SK-N-SH (cell line): ENCODE measurements around the gene FAM219A. TPM values are rescaled to one million over a fixed set of nuclear protein-coding genes. Genes with fewer than 3 reads are reported as not detected.

Experiments
- CTCF ChIA-PET: fragments of 300-600, 350-600 bp; formaldehyde crosslinking; extraction: SDS; loops from one replicate; lab custom pipeline; 2021; lab: Yijun Ruan, JAX
- POLR2A ChIA-PET: fragments of 350-600 bp; sonication (Branson Sonifier 250); formaldehyde crosslinking; extraction: SDS; loops from one replicate; lab custom pipeline; 2020; ENCODE audit warnings: antibody characterized with exemption, inconsistent platforms; lab: Yijun Ruan, JAX
- DNase-seq: peaks from one replicate; pipeline ENCODE4 v3.0.0; 2012
- H2AFZ ChIP-seq: fragments of 200-600 bp; sonication (generic); 2 replicates; pipeline ENCODE4 v1.8.1; 2016; ENCODE audit warnings: antibody characterized with exemption, mild to moderate bottlenecking, low read depth
- H3F3A ChIP-seq: fragments of 200-600 bp; sonication (generic); replicated peaks from 2 replicates; pipeline ENCODE3; 2016; ENCODE audit warnings: antibody characterized with exemption, mild to moderate bottlenecking; ENCODE audit not compliant: insufficient read depth
- H3K27ac ChIP-seq, 2 experiments: fragments of 200-500 bp in 1 of 2; fragments of 200-600 bp in 1 of 2; sonication (Bioruptor generic) in 1 of 2; sonication (generic), shearing (Covaris generic) in 1 of 2; 2 replicates each; pipeline versions ENCODE4 v1.5.1 to v1.6.1; 2014 to 2016; ENCODE audit warnings: low read depth in 2 of 2, inconsistent platforms in 1 of 2, low read length in 1 of 2, mild to moderate bottlenecking in 1 of 2, mixed read lengths in 1 of 2
- H3K27me3 ChIP-seq: fragments of 200-600 bp; sonication (generic), shearing (Covaris generic); 2 replicates; pipeline ENCODE4 v1.6.1; 2016; ENCODE audit warnings: mixed run types; ENCODE audit not compliant: insufficient read depth
- H3K36me3 ChIP-seq, 2 experiments: fragments of 200-500 bp in 1 of 2; fragments of 200-600 bp in 1 of 2; sonication (Bioruptor generic) in 1 of 2; sonication (generic) in 1 of 2; replicated peaks in 1 of 2; 2 replicates each; pipeline versions ENCODE3 to v1.5.1; 2014 to 2016; ENCODE audit warnings: low read length in 1 of 2, mild to moderate bottlenecking in 1 of 2; ENCODE audit not compliant: insufficient read depth in 2 of 2, control insufficient read depth in 1 of 2
- H3K4me1 ChIP-seq, 2 experiments: fragments of 200-500 bp in 1 of 2; fragments of 200-600 bp in 1 of 2; sonication (Bioruptor generic) in 1 of 2; sonication (generic), shearing (Covaris generic) in 1 of 2; 2 replicates each; pipeline versions ENCODE4 v1.5.1 to v1.6.1; 2014 to 2016; ENCODE audit warnings: low read depth in 1 of 2, low read length in 1 of 2, mixed run types in 1 of 2; ENCODE audit not compliant: insufficient read depth in 2 of 2, control insufficient read depth in 1 of 2
- H3K4me2 ChIP-seq: fragments of 200-600 bp; sonication (generic), shearing (Covaris generic); 2 replicates; pipeline ENCODE4 v1.6.1; 2017; ENCODE audit warnings: mixed run types
- H3K4me3 ChIP-seq, 2 experiments: fragments of 200-500 bp in 1 of 2; fragments of 200-600 bp in 1 of 2; sonication (Bioruptor generic) in 1 of 2; sonication (generic), shearing (Covaris generic) in 1 of 2; 2 replicates each; pipeline versions ENCODE4 v1.5.1 to v1.8.1; 2014 to 2016; ENCODE audit warnings: low read depth in 2 of 2, inconsistent platforms in 1 of 2, low read length in 1 of 2, mild to moderate bottlenecking in 1 of 2, mixed read lengths in 1 of 2, moderate library complexity in 1 of 2
- H3K79me2 ChIP-seq: fragments of 200-600 bp; sonication (generic); 2 replicates; pipeline ENCODE4 v1.8.1; 2017; ENCODE audit warnings: mild to moderate bottlenecking; ENCODE audit not compliant: insufficient read depth
- H3K9ac ChIP-seq: fragments of 200-600 bp; sonication (generic); 2 replicates; pipeline ENCODE4 v1.6.1; 2017; ENCODE audit warnings: mixed run types
- H3K9me2 ChIP-seq: fragments of 200-600 bp; sonication (generic); 2 replicates; pipeline ENCODE4 v1.6.1; 2017; ENCODE audit warnings: mixed run types
- H3K9me3 ChIP-seq: fragments of 200-600 bp; sonication (generic); 2 replicates; pipeline ENCODE4 v1.6.1; 2017; ENCODE audit warnings: mixed run types, mild to moderate bottlenecking, moderate library complexity
- H4K20me1 ChIP-seq: fragments of 200-600 bp; sonication (generic); 2 replicates; pipeline ENCODE4 v1.6.1; 2017; ENCODE audit warnings: mild to moderate bottlenecking, mixed run types; ENCODE audit not compliant: insufficient read depth
- CHD2 ChIP-seq: fragments of 150-350 bp; IDR thresholded peaks from 2 replicates; pipeline ENCODE4 v1.6.1; 2018; ENCODE audit warnings: low read length; ENCODE audit not compliant: partially characterized antibody
- ELF1 ChIP-seq: IDR thresholded peaks from 2 replicates; pipeline ENCODE4 v1.4.0; 2012
- EZH2phosphoT487 ChIP-seq: fragments of 200-600 bp; sonication (generic); IDR thresholded peaks from 2 replicates; pipeline ENCODE4 v1.6.1; 2017; ENCODE audit warnings: low read depth, mixed run types, mild to moderate bottlenecking, antibody characterized with exemption, moderate library complexity, borderline replicate concordance
- FOSL2 ChIP-seq: IDR thresholded peaks from 2 replicates; pipeline ENCODE4 v1.4.0; 2012; ENCODE audit warnings: low read depth, mild to moderate bottlenecking, moderate library complexity, borderline replicate concordance
- FOXM1 ChIP-seq: IDR thresholded peaks from 2 replicates; pipeline ENCODE4 v1.4.0; 2012; ENCODE audit warnings: low read depth, mild to moderate bottlenecking
- JUND ChIP-seq: IDR thresholded peaks from 2 replicates; pipeline ENCODE4 v1.4.0; 2012
- POLR2AphosphoS5 ChIP-seq: IDR thresholded peaks from 2 replicates; pipeline ENCODE4 v1.6.1; 2012; ENCODE audit warnings: low read depth, low read length
- RAD21 ChIP-seq: IDR thresholded peaks from 2 replicates; pipeline ENCODE4 v1.6.1; 2012; ENCODE audit warnings: mild to moderate bottlenecking, low read length
- TCF12 ChIP-seq: IDR thresholded peaks from 2 replicates; pipeline ENCODE4 v1.4.0; 2012
- WGBS: methylation state at CpG from one replicate; pipeline ENCODE4 v1.1.6; 2017; ENCODE audit warnings: low lambda C conversion rate; 5-methylcytosine and 5-hydroxymethylcytosine counted together
- polyA plus RNA-seq, 3 experiments: library from polyadenylated mRNA; depleted of rRNA; stranded (reverse); fragments of >200 nt; gene quantifications; 2 replicates each; pipeline ENCODE4 v1.2.3, GENCODE V29; 2012
- TF ChIP-seq, protein P1 (sequence below): fragments of 150-350 bp; IDR thresholded peaks from 2 replicates; pipeline ENCODE4 v1.6.1; 2016; ENCODE audit warnings: mild to moderate bottlenecking, low read depth, low read length
- TF ChIP-seq, protein P2 (sequence below): IDR thresholded peaks from 2 replicates; pipeline ENCODE4 v1.4.0; 2012; ENCODE audit warnings: low read depth, borderline replicate concordance
- TF ChIP-seq, protein P3 (sequence below): IDR thresholded peaks from 2 replicates; pipeline ENCODE4 v1.6.1; 2012; ENCODE audit warnings: mild to moderate bottlenecking, low read depth, low read length, moderate library complexity
- TF ChIP-seq, protein P4 (sequence below): IDR thresholded peaks from 2 replicates; pipeline ENCODE4 v1.4.0; 2012; ENCODE audit warnings: low read depth

Gene FAM219A
- polyA plus RNA-seq, 1 of the 3 experiments (the other 2 are of a cell fraction), result 15.7 TPM

DNA sequence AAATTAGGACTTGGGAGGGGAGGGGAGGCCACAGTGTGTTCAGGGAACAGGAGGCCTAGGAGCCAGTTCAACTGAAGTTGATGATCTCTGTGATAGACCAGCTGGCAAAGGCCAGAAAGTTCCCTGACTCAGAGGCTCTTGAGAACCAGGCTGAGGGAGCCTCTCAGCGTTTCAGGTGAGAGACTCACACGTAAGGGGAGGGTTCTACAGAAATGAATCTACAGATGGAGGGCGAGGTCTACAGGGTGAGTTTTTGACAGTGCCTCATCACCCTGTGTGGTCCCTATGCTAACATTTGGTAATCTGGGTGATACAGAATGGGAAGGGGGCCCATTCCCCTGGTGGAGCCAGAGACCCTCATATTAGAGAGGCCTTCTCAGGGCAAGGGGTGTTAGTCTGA is 32.4 kb upstream of the FAM219A start:
- H3K4me3 ChIP-seq, result no peak overlapping the region
- no peak for DNase-seq
- CTCF ChIA-PET, result interaction anchor here (0.6 to 13.3 kb wide), 8 partner anchors 10 to 135 kb away, joined by 3 to 103 read pairs (median 4); no protein-coding TSS in a partner anchor
- H3K4me2 ChIP-seq, result no peak overlapping the region
- H3K27ac ChIP-seq, result no peak overlapping the region
- no peaks in the 10 kb centered on the region for H3K9me3 ChIP-seq
- peaks cover 0 to 6% of the 10 kb centered on the region in 2 experiments; a peak in 1 of 4 replicates for H3K4me1 ChIP-seq
- no peaks in the 10 kb centered on the region for H3K36me3 ChIP-seq
- TF ChIP-seq EZH2phosphoT487 (no peak), TCF12 (no peak), RAD21 (no peak), FOSL2 (no peak), JUND (no peak)
- TF ChIP-seq, protein P1, sequence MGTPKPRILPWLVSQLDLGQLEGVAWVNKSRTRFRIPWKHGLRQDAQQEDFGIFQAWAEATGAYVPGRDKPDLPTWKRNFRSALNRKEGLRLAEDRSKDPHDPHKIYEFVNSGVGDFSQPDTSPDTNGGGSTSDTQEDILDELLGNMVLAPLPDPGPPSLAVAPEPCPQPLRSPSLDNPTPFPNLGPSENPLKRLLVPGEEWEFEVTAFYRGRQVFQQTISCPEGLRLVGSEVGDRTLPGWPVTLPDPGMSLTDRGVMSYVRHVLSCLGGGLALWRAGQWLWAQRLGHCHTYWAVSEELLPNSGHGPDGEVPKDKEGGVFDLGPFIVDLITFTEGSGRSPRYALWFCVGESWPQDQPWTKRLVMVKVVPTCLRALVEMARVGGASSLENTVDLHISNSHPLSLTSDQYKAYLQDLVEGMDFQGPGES, result no peak
- TF ChIP-seq, protein P2, sequence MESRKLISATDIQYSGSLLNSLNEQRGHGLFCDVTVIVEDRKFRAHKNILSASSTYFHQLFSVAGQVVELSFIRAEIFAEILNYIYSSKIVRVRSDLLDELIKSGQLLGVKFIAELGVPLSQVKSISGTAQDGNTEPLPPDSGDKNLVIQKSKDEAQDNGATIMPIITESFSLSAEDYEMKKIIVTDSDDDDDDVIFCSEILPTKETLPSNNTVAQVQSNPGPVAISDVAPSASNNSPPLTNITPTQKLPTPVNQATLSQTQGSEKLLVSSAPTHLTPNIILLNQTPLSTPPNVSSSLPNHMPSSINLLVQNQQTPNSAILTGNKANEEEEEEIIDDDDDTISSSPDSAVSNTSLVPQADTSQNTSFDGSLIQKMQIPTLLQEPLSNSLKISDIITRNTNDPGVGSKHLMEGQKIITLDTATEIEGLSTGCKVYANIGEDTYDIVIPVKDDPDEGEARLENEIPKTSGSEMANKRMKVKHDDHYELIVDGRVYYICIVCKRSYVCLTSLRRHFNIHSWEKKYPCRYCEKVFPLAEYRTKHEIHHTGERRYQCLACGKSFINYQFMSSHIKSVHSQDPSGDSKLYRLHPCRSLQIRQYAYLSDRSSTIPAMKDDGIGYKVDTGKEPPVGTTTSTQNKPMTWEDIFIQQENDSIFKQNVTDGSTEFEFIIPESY, result no peak
- TF ChIP-seq, protein P3, sequence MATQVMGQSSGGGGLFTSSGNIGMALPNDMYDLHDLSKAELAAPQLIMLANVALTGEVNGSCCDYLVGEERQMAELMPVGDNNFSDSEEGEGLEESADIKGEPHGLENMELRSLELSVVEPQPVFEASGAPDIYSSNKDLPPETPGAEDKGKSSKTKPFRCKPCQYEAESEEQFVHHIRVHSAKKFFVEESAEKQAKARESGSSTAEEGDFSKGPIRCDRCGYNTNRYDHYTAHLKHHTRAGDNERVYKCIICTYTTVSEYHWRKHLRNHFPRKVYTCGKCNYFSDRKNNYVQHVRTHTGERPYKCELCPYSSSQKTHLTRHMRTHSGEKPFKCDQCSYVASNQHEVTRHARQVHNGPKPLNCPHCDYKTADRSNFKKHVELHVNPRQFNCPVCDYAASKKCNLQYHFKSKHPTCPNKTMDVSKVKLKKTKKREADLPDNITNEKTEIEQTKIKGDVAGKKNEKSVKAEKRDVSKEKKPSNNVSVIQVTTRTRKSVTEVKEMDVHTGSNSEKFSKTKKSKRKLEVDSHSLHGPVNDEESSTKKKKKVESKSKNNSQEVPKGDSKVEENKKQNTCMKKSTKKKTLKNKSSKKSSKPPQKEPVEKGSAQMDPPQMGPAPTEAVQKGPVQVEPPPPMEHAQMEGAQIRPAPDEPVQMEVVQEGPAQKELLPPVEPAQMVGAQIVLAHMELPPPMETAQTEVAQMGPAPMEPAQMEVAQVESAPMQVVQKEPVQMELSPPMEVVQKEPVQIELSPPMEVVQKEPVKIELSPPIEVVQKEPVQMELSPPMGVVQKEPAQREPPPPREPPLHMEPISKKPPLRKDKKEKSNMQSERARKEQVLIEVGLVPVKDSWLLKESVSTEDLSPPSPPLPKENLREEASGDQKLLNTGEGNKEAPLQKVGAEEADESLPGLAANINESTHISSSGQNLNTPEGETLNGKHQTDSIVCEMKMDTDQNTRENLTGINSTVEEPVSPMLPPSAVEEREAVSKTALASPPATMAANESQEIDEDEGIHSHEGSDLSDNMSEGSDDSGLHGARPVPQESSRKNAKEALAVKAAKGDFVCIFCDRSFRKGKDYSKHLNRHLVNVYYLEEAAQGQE, result no peak
- no peaks in the 10 kb centered on the region for H3F3A ChIP-seq
- H2AFZ ChIP-seq, result no peak overlapping the region
- H3K79me2 ChIP-seq, result no peaks in the 10 kb centered on the region
- H4K20me1 ChIP-seq, result no peaks in the 10 kb centered on the region
- POLR2A ChIA-PET, result no interaction called here
- H3K27me3 ChIP-seq, result no peaks in the 10 kb centered on the region; the same call in 1 of the 2 replicates
- 17% methylated on average over 3 of the region's 3 CpGs for WGBS
- H3K9ac ChIP-seq, result no peak overlapping the region
- H3K9me2 ChIP-seq, result no peaks in the 10 kb centered on the region

DNA sequence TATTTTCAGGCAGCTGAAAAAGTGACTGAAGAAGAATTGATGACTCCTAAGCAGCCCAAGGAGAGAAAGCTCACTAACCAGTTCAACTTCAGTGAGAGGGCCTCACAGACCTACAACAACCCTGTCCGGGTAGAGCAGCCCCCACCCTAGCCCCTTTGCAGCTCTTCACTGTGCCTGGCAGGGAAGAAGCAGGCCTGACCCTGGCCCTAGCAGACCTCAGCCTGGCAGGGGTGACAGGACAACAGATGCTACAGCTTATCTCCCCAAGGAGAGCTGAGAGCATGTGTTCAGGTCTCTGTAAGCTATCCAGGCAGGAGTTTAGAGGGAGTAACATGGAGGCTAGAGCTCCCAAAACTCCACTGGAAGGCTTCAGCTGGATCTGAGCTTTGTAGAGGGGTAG is 32.0 kb upstream of the FAM219A start:
- Histone ChIP-seq H3K9ac (no peak overlapping the region), H3K4me2 (no peak overlapping the region), H3K36me3 (no peaks in the 10 kb centered on the region), H3K79me2 (no peaks in the 10 kb centered on the region), H2AFZ (no peak overlapping the region), H3K4me1 (peaks cover 0 to 6% of the 10 kb centered on the region in 2 experiments; a peak in 1 of 4 replicates), H3F3A (no peaks in the 10 kb centered on the region), H3K9me3 (no peaks in the 10 kb centered on the region), H3K27ac (no peak overlapping the region), H3K9me2 (no peaks in the 10 kb centered on the region), H4K20me1 (no peaks in the 10 kb centered on the region), H3K4me3 (no peak overlapping the region), H3K27me3 (no peaks in the 10 kb centered on the region; the same call in 1 of the 2 replicates)
- DNase-seq, result peak; percentile 34
- CTCF ChIA-PET, result interaction anchor here (0.6 to 13.3 kb wide), 8 partner anchors 11 to 134 kb away, joined by 3 to 103 read pairs (median 3); no protein-coding TSS in a partner anchor
- WGBS, result 75% methylated on average over 1 of the region's 1 CpG
- POLR2A ChIA-PET, result no interaction called here
- TF ChIP-seq CHD2 (no peak), FOXM1 (no peak), ELF1 (no peak), POLR2AphosphoS5 (no peak)
- TF ChIP-seq, protein P2, result no peak
- TF ChIP-seq, protein P3, result no peak
- TF ChIP-seq, protein P4, sequence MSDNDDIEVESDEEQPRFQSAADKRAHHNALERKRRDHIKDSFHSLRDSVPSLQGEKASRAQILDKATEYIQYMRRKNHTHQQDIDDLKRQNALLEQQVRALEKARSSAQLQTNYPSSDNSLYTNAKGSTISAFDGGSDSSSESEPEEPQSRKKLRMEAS, result no peak
